ENCODE data around the gene GPSM1. TPM values are rescaled to one million over a fixed set of nuclear protein-coding genes. Genes with fewer than 3 reads are reported as not detected.
"Not testable (repeated sequence)": the region's sequence is repeated elsewhere in the genome, so short reads cannot be mapped to it uniquely, and the experiment has no call there.

Gene GPSM1
- total and polyA plus RNA-seq, 5 experiments from 2014 or later: 0.50 to 11.6 (median 0.98) TPM

DNA sequence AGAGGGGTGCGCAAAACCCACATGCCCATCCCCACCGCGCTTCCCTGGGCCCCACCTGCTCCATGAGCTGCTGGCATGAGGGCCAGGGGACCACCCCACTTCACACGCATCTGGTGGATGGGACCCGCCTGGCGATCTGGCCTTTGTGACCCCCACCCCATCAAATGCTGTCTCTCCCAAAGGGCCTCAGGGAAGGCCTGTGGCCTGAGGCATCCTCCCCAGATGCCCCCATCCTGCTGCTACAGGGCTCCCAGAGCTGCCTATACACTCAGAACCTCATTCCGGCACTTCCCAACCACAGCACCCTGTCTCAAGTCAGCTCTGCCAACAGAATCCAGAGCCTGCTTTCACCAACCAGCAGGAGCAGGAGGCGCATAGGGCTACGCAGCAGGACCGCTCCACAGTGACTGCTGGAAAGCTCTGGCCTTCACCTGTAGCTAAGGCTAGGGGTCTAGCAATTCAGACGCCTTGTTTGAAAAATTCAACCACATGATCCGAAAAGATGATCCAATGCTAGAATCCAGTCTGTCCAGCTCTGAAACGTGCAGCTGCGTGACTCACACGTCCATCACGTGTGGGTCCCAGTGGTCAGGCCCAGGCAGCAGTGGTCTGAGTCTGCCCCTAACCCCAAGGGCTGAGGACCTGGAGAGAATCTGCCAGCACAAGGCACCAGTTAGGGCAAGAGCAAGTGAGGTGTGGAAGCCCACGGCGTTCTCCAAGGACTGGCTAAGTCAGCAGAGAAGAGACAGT, 74.0 kb downstream of the GPSM1 start:
- no peak for ATAC-seq
- DNase-seq: no peak
- Mint-ChIP-seq H3K4me1 (peaks cover 27 to 67% (median 49%) of the 10 kb centered on the region in 4 donors), H3K4me3 (peak overlapping the region in 9 of 10 donors; percentile 26 to 60 (median 52)), H3K36me3 (peaks cover 0 to 24% (median 3%) of the 10 kb centered on the region in 3 donors), H3K9me3 (no peaks in the 10 kb centered on the region), H3K27ac (peak overlapping the region in 6 of 10 donors; percentile 19 to 72 (median 45)), H3K27me3 (no peaks in the 10 kb centered on the region)
- POLR2A ChIA-PET: interaction anchor here (0.6 to 5.7 kb wide), 5 partner anchors 8 to 79 kb away, joined by 3 to 34 read pairs (median 3); partner anchors contain the start of genes DNLZ, ENTR1 and PMPCA

DNA sequence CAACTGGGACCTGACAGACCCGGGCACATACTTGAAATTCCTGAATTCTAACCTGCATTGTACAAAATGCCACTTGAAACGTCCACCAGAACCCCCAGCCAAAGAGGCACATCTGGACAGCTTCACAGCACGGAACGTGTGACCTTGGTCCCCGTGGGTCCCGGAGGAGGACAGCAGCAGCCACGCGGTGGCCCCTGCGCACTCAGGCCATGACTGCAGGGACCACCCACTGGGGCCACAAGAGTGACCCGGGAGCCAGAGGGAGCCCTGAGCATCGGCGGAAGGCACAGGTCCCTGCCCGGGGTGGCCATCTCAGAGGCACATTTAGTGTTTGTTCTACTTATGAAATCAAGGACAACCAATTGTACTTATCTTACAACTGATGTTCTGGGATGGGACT, 74.7 kb downstream of the GPSM1 start:
- POLR2A ChIA-PET: interaction anchor here (3.1 to 5.7 kb wide), 2 partner anchors 7 to 38 kb away, joined by 25 to 34 read pairs; partner anchors contain the start of genes DNLZ, ENTR1 and PMPCA
- Mint-ChIP-seq H3K27ac (peak overlapping the region in 7 of 10 donors; percentile 36 to 84 (median 54)), H3K36me3 (peaks cover 0 to 27% (median 3%) of the 10 kb centered on the region in 3 donors), H3K4me3 (peak overlapping the region in 1 of 10 donors; percentile 54), H3K9me3 (no peaks in the 10 kb centered on the region), H3K4me1 (peaks cover 27 to 69% (median 51%) of the 10 kb centered on the region in 4 donors), H3K27me3 (no peaks in the 10 kb centered on the region)
- no peak for ATAC-seq
- DNase-seq: no peak

DNA sequence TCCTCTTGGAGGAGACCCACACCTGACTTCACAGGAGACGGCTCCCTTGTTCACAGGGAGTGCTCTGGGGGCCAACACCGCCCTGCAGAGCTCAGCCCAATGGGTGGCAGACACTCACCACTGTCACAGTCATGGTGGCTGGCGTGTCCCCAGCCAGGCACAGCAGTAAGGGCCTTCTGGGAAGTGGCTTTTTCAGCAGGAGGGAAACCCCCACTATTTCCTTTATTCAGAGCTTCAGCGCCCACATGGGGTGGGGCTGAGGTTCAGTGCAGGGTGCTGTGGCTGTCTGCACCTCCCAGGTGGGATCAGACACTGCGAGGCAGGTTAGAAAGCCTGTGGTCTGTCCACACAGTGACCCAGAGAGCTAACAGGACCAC, 76.2 kb downstream of the GPSM1 start:
- Mint-ChIP-seq H3K4me3 (peak overlapping the region; percentile 24 to 77 (median 70)), H3K27ac (peak overlapping the region in 9 of 10 donors; percentile 74 to 96 (median 88)), H3K27me3 (no peaks in the 10 kb centered on the region), H3K36me3 (peaks cover 0 to 34% (median 5%) of the 10 kb centered on the region in 3 donors), H3K9me3 (no peaks in the 10 kb centered on the region), H3K4me1 (peaks cover 29 to 75% (median 55%) of the 10 kb centered on the region in 4 donors)
- DNase-seq (peak; percentile 40 to 81 (median 68)), ATAC-seq (peak; percentile 85 to 91)
- POLR2A ChIA-PET: interaction anchor here (1.1 to 5.7 kb wide), 3 partner anchors 10 to 40 kb away, joined by 3 to 34 read pairs (median 4); partner anchors contain the start of gene DNLZ

DNA sequence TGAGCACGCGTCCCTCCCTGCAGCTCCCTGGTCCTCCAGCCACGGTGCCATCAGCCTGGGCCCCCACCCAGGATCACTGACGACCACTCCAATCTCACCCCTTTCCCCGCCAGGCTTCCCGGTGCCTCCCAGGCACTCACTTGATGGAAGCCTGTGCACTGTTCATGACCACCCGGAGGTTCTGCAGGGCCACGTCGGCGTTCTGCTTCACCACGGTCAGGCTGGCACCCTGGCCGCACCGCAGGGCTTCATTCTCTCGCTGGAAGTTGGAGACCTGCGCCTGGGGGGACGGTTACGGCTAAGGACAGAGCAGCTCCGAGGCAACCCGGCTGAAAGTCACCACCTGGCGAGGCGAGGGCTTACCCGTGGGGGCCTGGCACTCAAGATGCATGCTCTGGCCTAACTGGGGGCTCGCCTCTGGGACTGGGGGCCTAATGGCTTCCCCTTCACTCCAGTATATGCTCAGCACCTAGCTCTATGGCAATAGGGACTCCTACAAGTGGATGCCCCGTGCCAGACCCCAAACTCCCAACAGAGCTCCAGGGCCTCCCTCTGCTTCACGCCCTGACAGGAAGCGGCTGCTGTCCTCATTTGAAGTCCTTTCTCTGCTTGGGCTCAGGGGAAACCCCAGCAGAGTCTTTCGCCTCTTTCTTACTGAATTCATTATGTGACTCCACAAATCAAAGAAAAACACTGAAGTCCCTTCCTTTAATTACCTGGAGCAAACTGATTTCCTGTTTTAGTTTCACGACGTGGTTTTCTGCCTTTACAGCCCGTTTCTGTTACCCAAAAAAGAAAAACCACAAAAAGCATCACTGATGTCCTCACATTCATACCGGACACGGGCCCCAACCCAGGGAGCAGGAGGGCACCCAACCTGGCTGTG, 76.8 kb downstream of the GPSM1 start:
- peak in 4 of 10 donors; percentile 13 to 36 (median 25) for DNase-seq
- Mint-ChIP-seq H3K9me3 (no peaks in the 10 kb centered on the region), H3K27me3 (no peaks in the 10 kb centered on the region), H3K27ac (peak overlapping the region; percentile 74 to 96 (median 88)), H3K36me3 (peaks cover 0 to 39% (median 5%) of the 10 kb centered on the region in 3 donors), H3K4me3 (peak overlapping the region; percentile 39 to 77 (median 70)), H3K4me1 (peaks cover 32 to 75% (median 55%) of the 10 kb centered on the region in 4 donors)
- peak; percentile 5 to 8 for ATAC-seq
- POLR2A ChIA-PET: interaction anchor here (0.6 to 5.7 kb wide), 4 partner anchors 9 to 40 kb away, joined by 3 to 34 read pairs (median 4); partner anchors contain the start of gene DNLZ

DNA sequence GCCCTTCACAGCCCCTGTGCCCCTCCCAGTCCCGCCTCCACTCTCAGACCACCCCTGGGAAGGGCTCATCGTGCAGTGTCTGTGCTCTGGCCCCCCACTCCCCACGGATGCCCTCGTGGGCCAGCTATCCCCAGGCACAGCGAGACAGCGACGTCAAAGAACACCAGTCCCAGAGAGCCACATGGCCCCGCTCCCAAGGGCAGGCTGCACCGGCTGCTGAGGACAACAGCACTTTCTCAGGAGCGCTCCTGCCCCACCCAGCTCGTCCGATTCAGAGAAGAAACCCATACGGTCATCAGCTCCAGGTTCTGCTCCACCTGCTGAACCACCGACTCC, 77.4 kb downstream of the GPSM1 start:
- ATAC-seq: no peak
- H3K9me3 Mint-ChIP-seq: no peaks in the 10 kb centered on the region
- POLR2A ChIA-PET: interaction anchor here (0.6 kb wide), 1 partner anchor 17 kb away, joined by 5 read pairs; no protein-coding TSS in a partner anchor
- H3K36me3 Mint-ChIP-seq: peaks cover 0 to 39% (median 5%) of the 10 kb centered on the region in 3 donors
- H3K27me3 Mint-ChIP-seq: no peaks in the 10 kb centered on the region
- no peak for DNase-seq
- peaks cover 29 to 79% (median 58%) of the 10 kb centered on the region in 4 donors for H3K4me1 Mint-ChIP-seq
- H3K4me3 Mint-ChIP-seq: peak overlapping the region in 8 of 10 donors; percentile 40 to 77 (median 70)
- H3K27ac Mint-ChIP-seq: peak overlapping the region; percentile 66 to 96 (median 86)

DNA sequence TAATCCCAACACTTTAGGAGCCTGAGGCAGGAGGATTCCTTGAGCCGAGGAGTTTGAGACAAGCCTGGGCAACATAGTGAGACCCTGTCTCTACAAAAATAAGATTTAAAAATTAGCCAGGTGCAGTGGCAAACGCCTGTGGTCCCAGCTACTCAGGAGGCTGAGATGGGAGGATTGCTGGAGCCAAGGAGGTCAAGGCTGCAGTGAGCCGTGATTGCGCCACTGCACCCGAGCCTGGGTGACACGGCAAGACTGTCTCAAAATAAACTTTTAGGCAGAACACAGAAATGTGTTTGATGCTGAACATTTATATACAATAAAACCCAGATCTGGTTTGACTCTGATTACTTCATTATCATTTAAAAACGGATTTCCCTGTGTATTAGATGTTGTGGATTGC, 78.1 kb downstream of the GPSM1 start:
- H3K9me3 Mint-ChIP-seq: no peaks in the 10 kb centered on the region
- peaks cover 0 to 39% (median 5%) of the 10 kb centered on the region in 3 donors for H3K36me3 Mint-ChIP-seq
- POLR2A ChIA-PET: no interaction called here
- ATAC-seq: no peak
- DNase-seq: no peak
- peaks cover 31 to 78% (median 60%) of the 10 kb centered on the region in 4 donors for H3K4me1 Mint-ChIP-seq
- peak overlapping the region in 5 of 10 donors; percentile 26 to 77 (median 70) for H3K4me3 Mint-ChIP-seq
- H3K27me3 Mint-ChIP-seq: no peaks in the 10 kb centered on the region
- peak overlapping the region in 5 of 10 donors; percentile 9 to 78 (median 40) for H3K27ac Mint-ChIP-seq

DNA sequence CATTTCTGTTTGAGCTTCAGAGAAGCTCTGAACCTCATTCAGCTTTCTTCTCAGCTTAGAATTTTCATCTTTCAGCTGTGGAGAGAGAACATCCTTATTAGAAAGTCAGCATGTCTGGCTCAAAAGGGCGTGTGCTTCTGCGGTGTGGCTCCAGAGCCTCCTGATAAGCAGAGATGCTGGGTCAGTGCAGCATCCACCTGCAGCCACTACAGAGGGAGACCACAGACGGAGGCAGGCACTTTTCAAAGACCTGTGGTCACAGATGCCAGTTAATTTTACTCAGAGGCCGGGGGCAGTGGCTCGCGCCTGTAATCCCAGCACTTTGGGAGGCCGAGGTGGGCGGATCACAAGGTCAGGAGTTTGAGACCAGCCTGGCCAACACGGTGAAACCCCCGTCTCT, 78.6 kb downstream of the GPSM1 start:
- DNase-seq, POLR2A ChIA-PET, H3K9me3 Mint-ChIP-seq, ATAC-seq, H3K27me3 Mint-ChIP-seq: not testable (repeated sequence)
- peaks cover 29 to 74% (median 61%) of the 10 kb centered on the region in 4 donors for H3K4me1 Mint-ChIP-seq
- peaks cover 0 to 39% (median 5%) of the 10 kb centered on the region in 3 donors for H3K36me3 Mint-ChIP-seq
- peak overlapping the region in 1 of 10 donors; percentile 13 for H3K27ac Mint-ChIP-seq
- peak overlapping the region in 2 of 10 donors; percentile 18 to 26 for H3K4me3 Mint-ChIP-seq

DNA sequence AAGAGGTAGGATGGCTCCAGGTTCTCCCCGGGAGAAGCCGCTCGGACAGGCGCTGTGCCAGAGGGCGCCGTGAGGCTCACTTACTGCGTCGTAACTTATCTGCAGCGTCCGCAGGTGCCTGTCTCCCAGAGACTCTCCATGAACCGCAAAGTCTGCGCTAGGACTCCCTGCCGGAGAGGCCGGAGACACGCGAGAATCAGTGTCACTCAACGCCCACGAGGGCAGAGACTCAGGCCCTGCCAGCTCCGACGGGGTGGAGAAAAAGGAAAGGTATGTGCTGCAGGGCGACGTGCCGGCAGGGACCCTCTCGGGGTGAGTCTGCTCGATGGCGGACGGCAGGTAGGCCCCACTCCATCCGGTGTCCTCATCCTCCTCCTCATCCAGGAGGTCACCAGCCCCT, 79.7 kb downstream of the GPSM1 start:
- H3K9me3 Mint-ChIP-seq, H3K4me3 Mint-ChIP-seq, ATAC-seq, DNase-seq, H3K27me3 Mint-ChIP-seq: not testable (repeated sequence)
- peak overlapping the region in 1 of 10 donors; percentile 21 for H3K27ac Mint-ChIP-seq
- H3K36me3 Mint-ChIP-seq: peaks cover 0 to 39% (median 5%) of the 10 kb centered on the region in 3 donors
- POLR2A ChIA-PET: interaction anchor here (0.7 kb wide), 1 partner anchor 1658 kb away, joined by 6 read pairs; no protein-coding TSS in a partner anchor
- H3K4me1 Mint-ChIP-seq: peaks cover 35 to 76% (median 65%) of the 10 kb centered on the region in 4 donors

DNA sequence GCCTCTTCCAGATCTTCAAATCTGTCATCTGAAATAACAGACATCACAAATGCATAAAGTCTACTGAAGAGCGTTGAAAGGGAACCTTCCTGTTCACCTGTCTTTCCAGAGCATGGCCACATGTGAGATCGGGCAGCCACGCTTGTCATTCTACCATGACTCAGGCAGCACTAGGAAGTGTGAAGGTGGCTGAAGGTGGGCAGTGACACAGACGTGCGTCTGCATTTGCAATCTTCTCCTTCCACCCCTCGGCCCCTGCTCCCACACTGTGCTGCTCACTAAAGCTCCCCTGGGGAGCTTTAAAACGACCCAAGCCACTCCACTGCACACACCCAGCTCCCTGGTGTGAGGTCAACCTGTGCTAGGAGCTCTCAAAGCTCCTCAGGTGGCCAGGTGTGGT, 80.6 kb downstream of the GPSM1 start:
- Mint-ChIP-seq H3K4me3 (peak overlapping the region in 5 of 10 donors; percentile 26 to 39 (median 32)), H3K27me3 (no peaks in the 10 kb centered on the region), H3K4me1 (peaks cover 34 to 74% (median 63%) of the 10 kb centered on the region in 4 donors), H3K36me3 (peaks cover 0 to 44% (median 2%) of the 10 kb centered on the region in 3 donors), H3K27ac (peak overlapping the region in 4 of 10 donors; percentile 22 to 82 (median 56)), H3K9me3 (no peaks in the 10 kb centered on the region)
- DNase-seq: no peak
- POLR2A ChIA-PET: interaction anchor here (0.5 to 3.2 kb wide), 5 partner anchors 8 to 1657 kb away, joined by 3 to 25 read pairs (median 5); partner anchors contain the start of gene SNAPC4
- ATAC-seq: no peak

Data from naive thymus-derived CD8-positive, alpha-beta T cell (primary cell).